HG02981 (cell line): ENCODE measurements around the gene CD274.
A peak's percentile ranks its signal among the peaks of the same experiment; 100 is the strongest.
"Not testable (repeated sequence)": the region's sequence is repeated elsewhere in the genome, so short reads cannot be mapped to it uniquely, and the experiment has no call there.

Experiments used
- ATAC-seq: cut with Tn5 transposase; IDR thresholded peaks from one replicate; pipeline ENCODE4 v1.9.1; 2021; ENCODE audit warnings: mild to moderate bottlenecking, moderate library complexity; ENCODE audit not compliant: unreplicated experiment

The CD274 gene

DNA sequence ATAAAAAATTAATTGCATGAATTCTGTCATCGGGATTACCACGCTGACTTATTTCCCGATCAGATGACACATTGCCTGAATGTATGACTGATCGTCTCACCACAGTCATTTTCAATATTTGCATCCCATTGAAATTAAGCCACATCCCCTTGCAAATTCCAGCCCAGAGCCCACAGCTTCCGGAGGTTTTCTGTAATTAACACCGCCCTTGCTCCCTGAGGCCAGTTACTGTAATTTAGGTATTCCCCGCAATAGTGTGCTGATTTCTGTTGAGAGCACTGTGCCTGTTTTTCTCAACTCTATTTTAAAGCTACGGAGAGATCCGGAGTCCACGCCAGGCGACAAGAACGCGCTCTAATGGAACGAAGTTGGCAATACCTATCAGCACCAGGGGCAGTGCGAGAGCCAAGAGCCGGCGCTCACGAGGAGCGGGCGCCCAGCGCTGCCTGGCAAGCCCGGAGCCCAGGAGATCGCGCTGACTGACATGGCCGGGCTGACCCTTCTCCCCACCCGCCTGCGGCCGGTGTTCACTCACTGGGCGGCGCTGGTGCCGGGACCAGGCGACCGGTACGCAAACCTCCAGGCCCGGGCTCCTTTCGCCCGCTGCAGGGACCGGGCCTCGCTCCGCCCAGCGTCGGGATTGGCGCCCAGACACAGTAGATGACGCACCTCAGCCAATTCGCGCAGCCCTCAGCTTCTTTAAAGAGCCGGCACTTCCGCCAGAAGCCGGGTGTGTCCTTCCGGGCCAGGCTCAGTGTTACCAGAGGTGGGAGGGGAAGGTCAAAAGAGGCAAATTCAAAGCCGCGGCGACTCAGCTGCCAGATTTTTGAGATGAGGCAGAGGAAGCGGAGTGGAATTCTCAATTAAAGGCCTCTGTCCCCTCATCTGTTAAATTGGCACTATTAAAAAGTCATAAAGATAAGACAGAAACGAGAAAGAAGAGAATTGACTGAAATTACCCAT, 12.8 kb upstream of the CD274 start, which contains the start of gene PLGRKT:
TSS of gene PLGRKT (minus strand) at position 672 of the 963 bp plus-strand sequence. CDS start 5,948 bp downstream, outside the sequence.
- ATAC-seq, result peak; percentile 77

GRCh38 chr9:5438301-5439162, 11.8 kb upstream of the CD274 start:
- peak; percentile 63 for ATAC-seq

DNA sequence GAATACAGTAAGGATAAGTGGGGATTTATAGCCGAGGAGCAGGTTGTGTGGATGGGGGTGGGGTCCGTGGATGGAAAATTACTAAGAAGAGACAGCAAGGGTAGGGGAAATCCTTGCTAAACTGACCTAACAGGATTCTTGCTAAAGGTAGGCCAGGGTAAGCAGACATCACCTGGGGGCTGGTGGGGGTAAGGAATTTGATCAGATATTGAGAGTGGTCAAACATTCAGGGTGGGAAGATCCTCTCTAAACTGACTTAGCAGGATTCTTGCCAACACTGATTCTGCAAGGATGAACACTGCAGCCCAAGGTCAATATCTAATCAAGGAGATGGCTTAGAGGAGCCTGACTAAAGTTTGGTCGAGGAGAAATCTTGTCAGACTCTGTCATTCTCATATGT, 9.9 kb upstream of the CD274 start:
- no peak for ATAC-seq

GRCh38 chr9:5441043-5441442, 9.3 kb upstream of the CD274 start:
- no peak for ATAC-seq

DNA sequence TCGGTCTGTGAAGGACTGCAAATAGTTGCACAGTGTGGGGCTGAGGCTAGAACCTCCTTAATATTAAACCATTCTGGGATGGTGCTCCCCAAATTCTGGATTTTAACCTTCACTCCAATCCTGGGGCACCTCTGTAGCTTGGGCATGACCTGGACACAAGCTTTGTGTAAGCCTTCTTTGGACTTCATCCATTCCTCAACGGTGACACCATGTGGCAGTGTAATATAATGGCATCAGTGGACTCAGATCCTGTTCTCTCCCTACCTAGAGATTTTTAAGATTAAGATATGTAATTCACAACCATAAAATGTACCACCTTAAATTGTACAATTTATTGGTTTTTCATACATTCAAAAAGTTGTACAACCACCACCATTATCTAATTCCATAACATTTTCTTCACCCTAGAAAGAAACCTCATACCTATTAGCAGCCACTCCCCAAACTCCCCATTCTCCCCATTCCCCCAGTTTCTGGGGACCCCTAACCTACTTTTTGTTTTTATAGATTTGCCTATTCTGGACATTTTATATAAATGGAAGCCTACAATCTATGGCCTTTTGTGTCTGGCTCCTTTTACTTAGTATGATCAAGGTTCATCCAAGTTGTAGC, 7.8 kb upstream of the CD274 start:
- no peak for ATAC-seq

- ATAC-seq, result no peak
Measured at GRCh38 chr9:5443850-5444249, 6.5 kb upstream of the CD274 start.

- not testable (repeated sequence) for ATAC-seq
Measured at GRCh38 chr9:5445096-5445495, 5.2 kb upstream of the CD274 start.

DNA sequence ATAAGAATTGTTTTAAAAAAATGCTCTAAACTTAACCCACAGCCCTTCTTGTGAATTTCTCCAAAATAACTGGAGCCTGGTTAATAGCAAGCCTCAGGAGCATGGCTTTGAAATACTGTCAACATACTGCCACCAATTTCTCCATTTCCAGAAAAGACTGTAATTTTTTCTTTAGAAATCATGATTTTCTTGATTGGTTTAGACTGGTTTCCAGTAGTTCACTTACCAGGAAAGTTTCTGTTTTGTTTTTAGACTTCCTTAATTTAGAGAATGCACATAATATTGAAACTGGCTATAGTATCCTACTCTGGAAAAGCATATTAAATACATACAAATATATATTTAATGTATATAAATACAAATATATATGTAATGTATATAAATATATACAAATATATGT, 4.5 kb upstream of the CD274 start:
- no peak for ATAC-seq

DNA sequence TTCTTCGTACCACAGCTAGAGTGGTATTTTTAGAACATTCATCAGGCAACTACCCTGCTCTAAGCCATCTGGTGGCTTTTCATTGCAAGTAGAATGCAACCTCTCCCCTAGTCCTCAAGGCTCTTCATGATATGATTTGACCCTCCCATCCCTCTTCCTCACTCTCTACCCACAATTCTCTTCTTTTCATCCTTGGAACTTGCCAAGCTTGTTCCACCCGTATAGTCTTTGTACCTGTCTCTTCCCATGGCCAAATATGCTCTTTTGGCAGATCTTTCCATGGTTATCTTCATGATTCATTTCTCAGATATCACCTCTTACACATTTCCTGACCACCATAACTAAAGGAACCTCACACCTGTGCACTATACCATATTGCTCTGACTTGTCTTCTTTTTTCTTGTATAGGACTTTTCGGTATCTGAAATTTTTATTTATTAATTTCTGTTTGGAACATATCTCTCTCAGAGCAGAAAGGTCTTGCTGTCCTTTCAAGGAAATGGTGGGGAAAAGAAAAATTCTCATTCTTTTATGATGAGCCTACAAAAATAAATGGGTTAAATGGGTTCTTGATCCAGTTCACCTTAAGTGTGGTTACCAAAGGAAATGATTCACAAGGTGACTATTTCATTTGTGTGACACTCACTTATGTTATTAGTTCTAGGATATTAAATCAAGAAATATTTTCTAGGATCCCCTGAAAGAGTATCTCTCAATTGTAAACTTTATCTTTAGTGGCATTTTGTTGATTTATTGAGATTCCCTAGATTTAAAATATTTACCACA, 3.7 kb upstream of the CD274 start:
- no peak for ATAC-seq

DNA sequence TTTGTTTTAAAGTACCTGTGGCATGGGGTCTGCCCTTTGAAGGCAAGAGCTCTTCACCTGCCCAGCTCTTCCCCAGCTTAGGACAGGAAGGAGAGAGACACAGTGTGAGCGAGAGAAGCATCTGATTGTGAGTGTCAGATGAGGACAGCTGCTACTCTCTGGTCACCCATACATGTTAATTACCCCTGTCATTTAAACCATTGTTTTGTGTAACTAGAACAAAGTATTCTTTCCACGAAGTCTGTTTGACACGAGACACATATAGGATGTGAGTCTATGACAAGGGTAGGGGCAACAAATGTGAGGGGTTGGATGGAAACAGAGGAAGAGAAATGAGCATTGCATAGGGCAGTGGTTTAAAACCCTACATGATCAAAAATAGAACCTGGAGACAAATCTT, 3.0 kb upstream of the CD274 start:
- ATAC-seq, result no peak

- no peak for ATAC-seq
Measured at GRCh38 chr9:5448016-5448415, 2.3 kb upstream of the CD274 start.

DNA sequence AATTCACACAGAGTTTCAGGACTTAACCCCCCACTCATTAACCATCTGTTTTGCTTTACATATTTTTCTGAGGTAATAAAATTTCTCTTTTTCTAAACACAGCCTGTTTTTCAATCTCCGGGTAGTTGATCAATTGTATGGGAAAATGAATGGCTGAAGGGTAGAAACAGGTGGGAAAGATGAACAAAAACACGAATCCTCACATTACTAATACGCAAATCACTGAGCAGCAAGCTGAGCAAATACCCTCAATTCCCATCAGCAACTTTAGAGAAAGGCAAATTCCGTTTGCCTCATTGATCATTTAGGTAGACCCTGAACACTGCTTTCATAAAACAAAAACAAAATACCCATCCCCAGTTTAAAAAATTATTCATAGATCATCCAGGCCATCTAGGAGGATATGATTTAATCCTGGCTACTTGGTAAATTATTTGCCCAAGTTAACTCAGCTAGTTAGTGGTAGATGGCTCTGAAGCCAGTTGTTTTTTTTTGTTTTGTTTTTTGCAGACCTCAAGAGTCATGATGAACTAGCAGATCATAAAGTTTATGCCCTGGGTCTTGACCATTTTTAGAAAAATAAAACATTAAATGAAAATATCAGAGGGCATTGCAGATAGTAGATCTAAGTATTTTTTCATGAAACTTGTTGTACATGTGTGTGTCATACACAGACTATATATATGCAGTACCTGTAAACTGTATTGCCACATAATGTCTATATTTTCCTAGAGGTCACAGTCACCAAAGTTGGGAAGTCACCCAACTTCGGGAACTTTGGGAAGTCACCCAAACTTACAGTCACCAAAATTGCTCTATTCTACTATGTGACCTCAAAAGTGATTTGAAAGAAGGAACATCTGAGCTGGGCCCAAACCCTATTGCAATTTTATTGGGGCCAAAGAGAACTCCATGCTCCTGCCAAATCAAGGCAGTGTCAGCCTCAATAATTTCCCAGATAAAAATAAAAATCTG, 1.6 kb upstream of the CD274 start:
- no peak for ATAC-seq

GRCh38 chr9:5449521-5450358, 602 bp upstream of the CD274 start:
- no peak for ATAC-seq

- no peak for ATAC-seq
Measured at GRCh38 chr9:5452286-5452609, 1.9 kb downstream of the CD274 start.

- no peak for ATAC-seq
Measured at GRCh38 chr9:5453004-5453403, 2.7 kb downstream of the CD274 start.

DNA sequence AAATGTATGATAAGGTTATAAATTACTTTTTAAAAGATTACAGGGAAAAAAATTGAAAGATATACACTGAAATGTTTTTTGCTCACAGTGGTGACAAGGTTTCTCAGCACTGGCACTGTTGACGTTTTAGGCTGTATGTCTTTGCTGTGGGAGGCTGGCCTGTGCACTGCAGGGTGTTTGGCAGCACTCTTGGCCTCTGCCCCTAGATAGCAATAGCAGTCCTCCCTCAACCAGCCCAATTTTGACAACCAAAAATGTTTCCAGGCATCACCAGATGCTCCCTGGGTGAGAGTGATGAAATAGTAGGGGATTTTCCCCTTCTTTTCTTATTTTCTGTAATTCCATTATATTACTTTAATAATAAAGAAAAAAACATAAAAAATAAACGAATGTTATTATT, 3.3 kb downstream of the CD274 start:
- no peak for ATAC-seq

- ATAC-seq, result no peak
Measured at GRCh38 chr9:5455181-5455580, 4.8 kb downstream of the CD274 start.

DNA sequence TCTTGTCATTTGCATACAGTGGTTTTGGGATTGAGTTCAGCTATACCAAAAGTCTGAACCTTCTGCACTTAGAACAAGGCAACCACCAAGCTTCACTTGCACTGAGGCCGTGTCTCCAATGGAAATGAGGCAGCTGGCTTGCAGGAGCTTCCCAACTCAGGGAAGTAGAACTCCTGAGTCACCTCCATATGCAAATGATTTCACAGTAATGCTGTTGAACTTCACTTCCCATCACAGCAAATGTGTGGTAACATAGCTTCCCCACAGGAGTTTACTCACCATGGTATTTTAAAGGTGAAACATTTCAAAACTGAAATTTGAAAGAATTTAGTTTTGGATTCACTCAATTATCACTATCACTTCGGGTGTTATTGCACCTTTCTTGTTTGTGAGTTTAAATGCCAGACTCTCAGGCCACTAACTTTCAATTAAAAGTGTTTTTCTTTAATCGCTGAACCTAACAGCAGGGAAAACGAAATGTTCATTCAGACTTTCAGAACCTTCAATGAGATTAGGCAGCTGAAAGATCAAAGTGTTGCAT, 9.0 kb downstream of the CD274 start:
- peak; percentile 51 for ATAC-seq
